Heart right ventricle (tissue), 16 donors: ENCODE measurements around the gene ITFG1. TPM values are rescaled to one million over a fixed set of nuclear protein-coding genes. Genes with fewer than 3 reads are reported as not detected.

ENCODE experiments used
- ATAC-seq, 8 donors: fragments of 200-7000 bp; cut with Tn5 transposase; one replicate each; pipeline ENCODE4 v1.9.1; 2020; ENCODE audit warnings: mild to moderate bottlenecking in 8 of 8, moderate library complexity in 8 of 8, moderate number of reproducible peaks in 1 of 8
- DNase-seq, 2 donors: peaks; one replicate each; pipeline ENCODE4 v3.0.0-alpha.2; 2020
- H3K27ac ChIP-seq, 10 donors: fragments of 200-600 bp; sonication (generic) in 2 of 10; one replicate each; pipeline versions ENCODE4 v1.5.0 to v1.8.0; 2020 to 2022; ENCODE audit warnings: mild to moderate bottlenecking in 3 of 10
- H3K27me3 ChIP-seq, 7 donors: fragments of 200-600 bp; one replicate each; pipeline ENCODE4 v1.8.0; 2021 to 2022; ENCODE audit warnings: mild to moderate bottlenecking in 2 of 7
- H3K36me3 ChIP-seq, 9 donors: fragments of 200-600 bp; sonication (generic) in 1 of 9; one replicate each; pipeline versions ENCODE4 v1.5.0 to v1.8.0; 2020 to 2022; ENCODE audit warnings: mild to moderate bottlenecking in 2 of 9
- H3K4me1 ChIP-seq, 9 donors: fragments of 200-600 bp; sonication (generic) in 1 of 9; one replicate each; pipeline versions ENCODE4 v1.5.0 to v1.8.0; 2020 to 2022; ENCODE audit warnings: mild to moderate bottlenecking in 4 of 9
- H3K4me3 ChIP-seq, 10 donors: fragments of 200-600 bp; sonication (generic) in 2 of 10; one replicate each; pipeline versions ENCODE4 v1.5.0 to v1.8.0; 2020 to 2022; ENCODE audit warnings: mild to moderate bottlenecking in 7 of 10, moderate library complexity in 2 of 10
- H3K9me3 ChIP-seq, 11 donors: fragments of 200-600 bp in 10 of 11; sonication (generic) in 2 of 11; one replicate each; pipeline versions ENCODE4 v1.5.0 to v1.8.0; 2013 to 2022; ENCODE audit warnings: mild to moderate bottlenecking in 2 of 11, control low read depth in 1 of 11, moderate library complexity in 1 of 11
- CTCF ChIP-seq, 9 donors: fragments of 200-600 bp; sonication (generic) in 2 of 9; IDR thresholded peaks; one replicate each; pipeline versions ENCODE4 v1.5.0 to v1.8.0; 2021 to 2022; ENCODE audit warnings: antibody characterized with exemption in 9 of 9, mild to moderate bottlenecking in 5 of 9, moderate library complexity in 1 of 9
- WGBS, 2 donors: extraction: QIAGEN DNeasy Blood & Tissue Kit; methylation state at CpG; one replicate each; pipeline ENCODE4 v1.1.7; 2013; ENCODE audit warnings: inconsistent platforms in 1 of 2; 5-methylcytosine and 5-hydroxymethylcytosine counted together
- intact Hi-C, 10 donors: fragments of 100-400 bp; cut with DNase I; formaldehyde crosslinking; loops; one replicate each; pipeline versions ENCODE4 v1.11.1 to v1.14.2; 2022
- polyA plus RNA-seq, 2 donors: library from polyadenylated mRNA; stranded (reverse); fragments of 200-250 nt; gene quantifications; one replicate each; pipeline ENCODE4 v1.2.3, GENCODE V29; 2013
- total RNA-seq, 10 donors: library from RNA; stranded (reverse); fragmentation: NEBNext Ultra II Directional in 3 of 10; extraction: Animal tissue kit (Norgen Biotek cat#: 25700) in 3 of 10; gene quantifications; one replicate each; pipeline versions ENCODE4 v1.2.1 to v1.2.4, GENCODE V29; 2021 to 2023
- donor health status: Arrhythmogenic right ventricular cardiomyopathy.
- donor health status: ischemic (EF 13 %, LVEDD 7.1; RV severe dilation, severe dysfunction).
- donor health status: healthy with polysubstance abuse.
- donor health status: DM: no; HTN: yes; CAD: no.
- donor health status: DM: no; HTN: no; CAD: no.
- donor health status: ischemic (EF 25% LVEDD 6.9; RV normal size, moderate dysfunction).
- donor health status: ischemic (EF 25% LVEDD 5.7; RV mildly dilated, moderate dysfunction).
- donor health status: healthy.
- donor health status: DM: yes; HTN: yes; CAD: no.
- donor health status: Ischemic cardiomyopathy.
- donor health status: ischemic (EF 35%, LVEDD 5.7; RV mildly dilated, moderate dysfunction).
- donor health status: nonischemic (EF 11% LVEDD 7.7; RV severe dilation, severe dysfunction).
- donor health status: DM: yes; HTN: yes; CAD: no.
- donor health status: PGD.
- donor health status: ischemic (EF 29% LVEDD 5.4; RV normal size, mild dysfunction).
- donor health status: nonischemic (EF 23%, LVEDD 6.1; RV moderate dilation, normal function).

ITFG1 gene
- total and polyA plus RNA-seq, 12 donors, result 10.1 to 94.5 (median 72.3) TPM

GRCh38 chr16:47230296-47230695 is 230.6 kb downstream of the ITFG1 start:
- Histone ChIP-seq H3K9me3 (no peaks in the 10 kb centered on the region), H3K27ac (no peak overlapping the region), H3K36me3 (peaks cover 0 to 44% (median 0%) of the 10 kb centered on the region in 9 donors), H3K4me1 (peaks cover 0 to 6% (median 0%) of the 10 kb centered on the region in 9 donors), H3K4me3 (no peak overlapping the region), H3K27me3 (no peaks in the 10 kb centered on the region)
- TF ChIP-seq CTCF (IDR thresholded peaks at IDR 0.05), result no peak
- intact Hi-C loops, result no loop called here
- WGBS, 2 donors, result 81 to 87% methylated on average over 6 of the region's 6 CpGs
- ATAC-seq (no peak), DNase-seq (no peak)

GRCh38 chr16:47229053-47230050 is 231.5 kb downstream of the ITFG1 start:
- 73 to 81% methylated on average over 7 of the region's 7 CpGs for WGBS, 2 donors
- intact Hi-C loops, result no loop called here

GRCh38 chr16:47228241-47228640 is 232.6 kb downstream of the ITFG1 start:
- H3K27me3 ChIP-seq, result no peaks in the 10 kb centered on the region
- DNase-seq, result no peak
- no peak overlapping the region for H3K27ac ChIP-seq
- intact Hi-C loops, result no loop called here
- no peak for ATAC-seq
- no peak overlapping the region for H3K4me3 ChIP-seq
- WGBS, 2 donors, result 96 to 98% methylated on average over 7 of the region's 7 CpGs
- peaks cover 0 to 8% (median 0%) of the 10 kb centered on the region in 11 donors for H3K9me3 ChIP-seq
- H3K4me1 ChIP-seq, result peaks cover 0 to 6% (median 0%) of the 10 kb centered on the region in 9 donors
- H3K36me3 ChIP-seq, result peaks cover 0 to 43% (median 0%) of the 10 kb centered on the region in 9 donors
- no peak for TF ChIP-seq CTCF (IDR thresholded peaks at IDR 0.05)

More at GRCh38 chr16:47229053-47230050, 231.5 kb downstream of the ITFG1 start:
- peaks cover 0 to 7% (median 0%) of the 10 kb centered on the region in 11 donors for H3K9me3 ChIP-seq
- TF ChIP-seq CTCF (IDR thresholded peaks at IDR 0.05), result no peak
- H3K27me3 ChIP-seq, result no peaks in the 10 kb centered on the region
- peak in 1 of 8 donors; percentile 47 for ATAC-seq
- no peak for DNase-seq
- H3K36me3 ChIP-seq, result peaks cover 0 to 44% (median 0%) of the 10 kb centered on the region in 9 donors
- H3K4me3 ChIP-seq, result no peak overlapping the region
- H3K27ac ChIP-seq, result no peak overlapping the region
- peaks cover 0 to 6% (median 0%) of the 10 kb centered on the region in 9 donors for H3K4me1 ChIP-seq

GRCh38 chr16:47213761-47214440 is 247.0 kb downstream of the ITFG1 start:
- 93 to 97% methylated on average over 2 of the region's 2 CpGs for WGBS, 2 donors
- H3K36me3 ChIP-seq, result peaks cover 0 to 39% (median 17%) of the 10 kb centered on the region in 9 donors
- peaks cover 0 to 12% (median 2%) of the 10 kb centered on the region in 11 donors for H3K9me3 ChIP-seq
- H3K27me3 ChIP-seq, result no peaks in the 10 kb centered on the region
- H3K4me3 ChIP-seq, result no peak overlapping the region
- no peak for TF ChIP-seq CTCF (IDR thresholded peaks at IDR 0.05)
- no peaks in the 10 kb centered on the region for H3K4me1 ChIP-seq
- DNase-seq (no peak), ATAC-seq (no peak)
- no peak overlapping the region for H3K27ac ChIP-seq
- intact Hi-C loops, result no loop called here
